Skeletal muscle tissue (tissue), 4 donors: ENCODE data around the gene LRRC8B. TPM values are rescaled to one million over a fixed set of nuclear protein-coding genes. Genes with fewer than 3 reads are reported as not detected.

Experiments
- H3K27ac ChIP-seq: one replicate; pipeline ENCODE4 v1.7.0; 2013; ENCODE audit warnings: mild to moderate bottlenecking, low read depth, low read length, inconsistent platforms
- H3K27me3 ChIP-seq, 3 donors: one replicate each; pipeline ENCODE4 v1.7.0; 2013; ENCODE audit warnings: low read length in 3 of 3; ENCODE audit not compliant: control insufficient read depth in 3 of 3, insufficient read depth in 3 of 3
- H3K36me3 ChIP-seq, 3 donors: one replicate each; pipeline ENCODE4 v1.7.0; 2013; ENCODE audit warnings: low read length in 3 of 3; ENCODE audit not compliant: control insufficient read depth in 3 of 3, insufficient read depth in 3 of 3
- H3K4me1 ChIP-seq, 3 donors: one replicate each; pipeline ENCODE4 v1.7.0; 2013; ENCODE audit warnings: low read length in 3 of 3, mild to moderate bottlenecking in 3 of 3; ENCODE audit not compliant: control insufficient read depth in 3 of 3, insufficient read depth in 3 of 3
- H3K4me3 ChIP-seq, 3 donors: one replicate each; pipeline ENCODE4 v1.7.0; 2013; ENCODE audit warnings: low read length in 3 of 3
- H3K9ac ChIP-seq, 3 donors: one replicate each; pipeline ENCODE4 v1.7.0; 2013; ENCODE audit warnings: low read length in 3 of 3, mild to moderate bottlenecking in 3 of 3, moderate library complexity in 2 of 3, low read depth in 1 of 3
- H3K9me3 ChIP-seq, 3 donors: one replicate each; pipeline ENCODE4 v1.7.0; 2013; ENCODE audit warnings: low read length in 3 of 3; ENCODE audit not compliant: control insufficient read depth in 3 of 3
- total RNA-seq: library from RNA; depleted of rRNA; stranded (reverse); fragments of >200 nt; gene quantifications from one replicate; pipeline ENCODE4 v1.2.3, GENCODE V29; 2014
- donor health status: Osteomylitis.

LRRC8B gene
- total RNA-seq, 1 donor from 2014 or later = 3.7 TPM

GRCh38 chr1:89578151-89578550 lies 53.5 kb downstream of the LRRC8B start:
- H3K36me3 ChIP-seq = peaks cover 6 to 18% (median 14%) of the 10 kb centered on the region in 3 donors
- H3K9ac ChIP-seq = no peak overlapping the region
- no peaks in the 10 kb centered on the region for H3K9me3 ChIP-seq
- no peaks in the 10 kb centered on the region for H3K27me3 ChIP-seq
- no peaks in the 10 kb centered on the region for H3K4me1 ChIP-seq
- H3K27ac ChIP-seq = no peak overlapping the region
- no peak overlapping the region for H3K4me3 ChIP-seq

GRCh38 chr1:89578946-89579684 lies 54.5 kb downstream of the LRRC8B start:
- Histone ChIP-seq H3K9me3 (no peaks in the 10 kb centered on the region), H3K27ac (no peak overlapping the region), H3K4me3 (no peak overlapping the region), H3K36me3 (peaks cover 6 to 24% (median 14%) of the 10 kb centered on the region in 3 donors), H3K27me3 (no peaks in the 10 kb centered on the region), H3K4me1 (no peaks in the 10 kb centered on the region), H3K9ac (no peak overlapping the region)

- Histone ChIP-seq H3K27ac (no peak overlapping the region), H3K4me3 (no peak overlapping the region), H3K36me3 (peaks cover 6 to 32% (median 14%) of the 10 kb centered on the region in 3 donors), H3K4me1 (no peaks in the 10 kb centered on the region), H3K9me3 (no peaks in the 10 kb centered on the region), H3K9ac (no peak overlapping the region), H3K27me3 (no peaks in the 10 kb centered on the region)
Observed at GRCh38 chr1:89580036-89580435, 55.4 kb downstream of the LRRC8B start.

GRCh38 chr1:89581859-89582258 lies 57.2 kb downstream of the LRRC8B start:
- H3K27ac ChIP-seq = no peak overlapping the region
- no peaks in the 10 kb centered on the region for H3K27me3 ChIP-seq
- no peak overlapping the region for H3K4me3 ChIP-seq
- no peaks in the 10 kb centered on the region for H3K9me3 ChIP-seq
- no peaks in the 10 kb centered on the region for H3K4me1 ChIP-seq
- peaks cover 6 to 35% (median 14%) of the 10 kb centered on the region in 3 donors for H3K36me3 ChIP-seq
- no peak overlapping the region for H3K9ac ChIP-seq

GRCh38 chr1:89582571-89582970 lies 57.9 kb downstream of the LRRC8B start:
- Histone ChIP-seq H3K9ac (no peak overlapping the region), H3K4me1 (no peaks in the 10 kb centered on the region), H3K4me3 (no peak overlapping the region), H3K9me3 (no peaks in the 10 kb centered on the region), H3K27ac (no peak overlapping the region), H3K36me3 (peaks cover 6 to 35% (median 14%) of the 10 kb centered on the region in 3 donors), H3K27me3 (no peaks in the 10 kb centered on the region)

GRCh38 chr1:89584211-89584610 lies 59.6 kb downstream of the LRRC8B start:
- peaks cover 6 to 35% (median 14%) of the 10 kb centered on the region in 3 donors for H3K36me3 ChIP-seq
- H3K4me1 ChIP-seq = no peaks in the 10 kb centered on the region
- no peaks in the 10 kb centered on the region for H3K9me3 ChIP-seq
- no peak overlapping the region for H3K4me3 ChIP-seq
- no peak overlapping the region for H3K27ac ChIP-seq
- H3K27me3 ChIP-seq = no peaks in the 10 kb centered on the region
- H3K9ac ChIP-seq = no peak overlapping the region

GRCh38 chr1:89584781-89585180 lies 60.2 kb downstream of the LRRC8B start:
- Histone ChIP-seq H3K9ac (no peak overlapping the region), H3K9me3 (no peaks in the 10 kb centered on the region), H3K27ac (no peak overlapping the region), H3K4me1 (no peaks in the 10 kb centered on the region), H3K36me3 (peaks cover 6 to 34% (median 14%) of the 10 kb centered on the region in 3 donors), H3K4me3 (no peak overlapping the region), H3K27me3 (no peaks in the 10 kb centered on the region)

- peaks cover 4 to 20% (median 4%) of the 10 kb centered on the region in 3 donors for H3K36me3 ChIP-seq
- H3K9ac ChIP-seq = no peak overlapping the region
- no peaks in the 10 kb centered on the region for H3K27me3 ChIP-seq
- H3K4me1 ChIP-seq = peaks cover 0 to 7% (median 4%) of the 10 kb centered on the region in 3 donors
- no peak overlapping the region for H3K4me3 ChIP-seq
- no peaks in the 10 kb centered on the region for H3K9me3 ChIP-seq
- no peak overlapping the region for H3K27ac ChIP-seq
Observed at GRCh38 chr1:89587729-89588161, 63.1 kb downstream of the LRRC8B start.

GRCh38 chr1:89588480-89588879 lies 63.9 kb downstream of the LRRC8B start:
- Histone ChIP-seq H3K9me3 (no peaks in the 10 kb centered on the region), H3K4me1 (peaks cover 0 to 7% (median 4%) of the 10 kb centered on the region in 3 donors), H3K36me3 (peaks cover 0 to 14% (median 0%) of the 10 kb centered on the region in 3 donors), H3K9ac (no peak overlapping the region), H3K27ac (no peak overlapping the region), H3K4me3 (no peak overlapping the region), H3K27me3 (no peaks in the 10 kb centered on the region)

GRCh38 chr1:89589515-89589914 lies 64.9 kb downstream of the LRRC8B start:
- Histone ChIP-seq H3K27ac (no peak overlapping the region), H3K4me3 (no peak overlapping the region), H3K36me3 (peaks cover 0 to 6% (median 0%) of the 10 kb centered on the region in 3 donors), H3K27me3 (no peaks in the 10 kb centered on the region), H3K9me3 (no peaks in the 10 kb centered on the region), H3K4me1 (peaks cover 0 to 7% (median 4%) of the 10 kb centered on the region in 3 donors), H3K9ac (no peak overlapping the region)
